ENCODE results near the gene C4orf50. TPM values are rescaled to one million over a fixed set of nuclear protein-coding genes. Genes with fewer than 3 reads are reported as not detected.
A peak's percentile ranks its signal among the peaks of the same experiment; 100 is the strongest.
"Not testable (repeated sequence)": the region's sequence is repeated elsewhere in the genome, so short reads cannot be mapped to it uniquely, and the experiment has no call there.

The C4orf50 gene
- total and polyA plus RNA-seq, 9 donors, result under 0.01 to 0.02 (median 0.01) TPM; not detected in 4

- peaks cover 11% of the 10 kb centered on the region for H3K4me1 ChIP-seq (ENCODE audit: control insufficient read depth, insufficient read depth, low read length)
- no peak overlapping the region for H3K27ac ChIP-seq (ENCODE audit: low read length)
- no peaks in the 10 kb centered on the region for H3K36me3 ChIP-seq (ENCODE audit: control insufficient read depth, insufficient read depth, low read length)
- no peak overlapping the region for H3K4me3 ChIP-seq (ENCODE audit: low read length)
- H3K27me3 ChIP-seq (ENCODE audit: control insufficient read depth, insufficient read depth, low read length), result peaks cover 19% of the 10 kb centered on the region
- no peak for DNase-seq
- no peaks in the 10 kb centered on the region for H3K9me3 ChIP-seq (replicated peaks; ENCODE audit: control insufficient read depth, low read depth, low read length)
- 72% methylated on average over 7 of the region's 13 CpGs for WGBS (ENCODE audit: insufficient coverage)
These were observed 65.0 kb downstream of the C4orf50 start for GRCh38 chr4:5952975-5953951.

DNA sequence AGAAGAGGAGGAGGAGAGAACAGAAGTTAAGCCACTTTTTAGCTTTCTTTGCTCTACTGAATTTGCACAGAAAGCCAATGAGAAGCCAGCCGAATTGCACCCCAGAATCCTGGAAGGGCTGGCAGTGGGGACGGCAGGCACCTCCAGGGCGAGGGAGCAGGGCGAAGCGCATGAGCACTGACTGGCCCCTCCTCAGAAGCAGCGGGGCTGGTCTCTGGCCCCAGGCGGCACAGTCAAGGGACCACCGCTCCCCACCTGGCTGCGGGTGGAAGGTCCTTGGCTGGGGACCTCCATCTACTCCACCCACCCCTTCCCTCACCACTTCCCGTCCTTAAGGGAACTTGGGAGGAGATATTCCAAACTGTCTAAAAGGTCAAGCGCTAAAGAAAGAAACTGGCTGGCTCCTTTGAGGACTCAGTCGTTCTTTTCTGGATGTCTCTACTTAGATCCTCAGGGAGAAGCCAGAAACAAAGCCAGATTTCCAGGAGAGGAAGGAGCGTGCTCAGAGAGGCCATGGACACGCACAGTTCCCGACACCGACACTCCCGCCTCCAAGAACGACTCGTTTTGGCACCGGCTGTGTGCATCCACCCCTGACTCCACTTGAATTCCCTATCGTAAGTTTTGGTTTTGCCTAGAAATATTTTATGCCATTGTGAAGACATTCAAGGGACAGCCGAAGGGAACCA lies 65.8 kb downstream of the C4orf50 start:
- Histone ChIP-seq H3K9me3 (replicated peaks; ENCODE audit: control insufficient read depth, low read depth, low read length) (no peaks in the 10 kb centered on the region), H3K27ac (ENCODE audit: low read length) (no peak overlapping the region), H3K4me3 (ENCODE audit: low read length) (no peak overlapping the region), H3K36me3 (ENCODE audit: control insufficient read depth, insufficient read depth, low read length) (no peaks in the 10 kb centered on the region), H3K4me1 (ENCODE audit: control insufficient read depth, insufficient read depth, low read length) (peaks cover 11% of the 10 kb centered on the region), H3K27me3 (ENCODE audit: control insufficient read depth, insufficient read depth, low read length) (peaks cover 16% of the 10 kb centered on the region)
- WGBS (ENCODE audit: insufficient coverage), result 64% methylated on average over 9 of the region's 22 CpGs
- DNase-seq, result peak; percentile 30

GRCh38 chr4:5946653-5947052 lies 71.6 kb downstream of the C4orf50 start:
- H3K9me3 ChIP-seq (replicated peaks; ENCODE audit: control insufficient read depth, low read depth, low read length); H3K27ac ChIP-seq (ENCODE audit: low read length); H3K27me3 ChIP-seq (ENCODE audit: control insufficient read depth, insufficient read depth, low read length); H3K36me3 ChIP-seq (ENCODE audit: control insufficient read depth, insufficient read depth, low read length); H3K4me1 ChIP-seq (ENCODE audit: control insufficient read depth, insufficient read depth, low read length); DNase-seq; H3K4me3 ChIP-seq (ENCODE audit: low read length): not testable (repeated sequence)
- WGBS (ENCODE audit: insufficient coverage), result 100% methylated on average over 2 of the region's 6 CpGs

DNA sequence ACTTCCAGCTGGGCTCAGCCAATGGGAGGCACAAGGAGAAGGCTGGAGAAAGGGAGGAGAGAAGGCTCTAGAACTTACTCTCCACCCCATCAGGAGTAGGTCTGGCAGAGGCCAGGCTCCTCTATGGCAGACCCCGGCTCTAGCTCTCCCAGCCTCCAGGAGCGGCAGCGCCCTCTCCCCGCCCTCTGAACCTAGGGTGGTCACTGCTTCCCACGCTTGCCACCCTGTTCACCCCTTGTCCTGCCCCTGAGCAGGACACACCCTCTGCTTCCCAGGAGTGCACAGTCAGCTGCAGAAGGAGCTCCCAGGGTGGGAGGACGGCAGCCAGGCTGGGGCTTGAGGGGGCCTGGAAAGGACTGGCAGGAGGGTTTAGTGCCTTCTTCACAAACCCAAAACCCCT lies 72.3 kb downstream of the C4orf50 start:
- Histone ChIP-seq H3K9me3 (replicated peaks; ENCODE audit: control insufficient read depth, low read depth, low read length) (peaks cover 5% of the 10 kb centered on the region), H3K36me3 (ENCODE audit: control insufficient read depth, insufficient read depth, low read length) (no peaks in the 10 kb centered on the region), H3K27me3 (ENCODE audit: control insufficient read depth, insufficient read depth, low read length) (peaks cover 9% of the 10 kb centered on the region), H3K27ac (ENCODE audit: low read length) (no peak overlapping the region), H3K4me3 (ENCODE audit: low read length) (no peak overlapping the region), H3K4me1 (ENCODE audit: control insufficient read depth, insufficient read depth, low read length) (peaks cover 2% of the 10 kb centered on the region)
- WGBS (ENCODE audit: insufficient coverage), result 100% methylated on average over 4 of the region's 6 CpGs
- DNase-seq, result no peak

DNA sequence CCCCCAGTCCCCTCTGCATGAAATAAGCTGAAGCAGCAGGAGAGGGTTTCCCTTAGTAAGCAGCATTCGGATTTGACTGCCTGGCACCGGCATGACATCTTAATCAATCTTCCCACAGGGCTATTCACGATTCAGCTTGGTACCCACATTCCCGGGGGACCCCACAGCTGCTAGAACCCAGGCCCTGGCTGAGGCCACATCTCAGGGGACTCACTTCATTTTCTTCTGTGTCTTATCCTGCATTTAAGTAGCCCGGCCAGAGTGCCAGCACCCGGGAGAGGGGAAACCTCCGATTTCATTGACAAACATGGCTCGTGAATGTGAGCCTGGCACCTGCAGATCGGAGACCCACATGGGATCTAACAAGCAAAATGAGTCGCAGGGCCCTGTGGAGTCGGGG lies 73.1 kb downstream of the C4orf50 start:
- Histone ChIP-seq H3K27me3 (ENCODE audit: control insufficient read depth, insufficient read depth, low read length) (peaks cover 8% of the 10 kb centered on the region), H3K4me1 (ENCODE audit: control insufficient read depth, insufficient read depth, low read length) (peaks cover 2% of the 10 kb centered on the region), H3K4me3 (ENCODE audit: low read length) (no peak overlapping the region), H3K36me3 (ENCODE audit: control insufficient read depth, insufficient read depth, low read length) (no peaks in the 10 kb centered on the region), H3K27ac (ENCODE audit: low read length) (no peak overlapping the region), H3K9me3 (replicated peaks; ENCODE audit: control insufficient read depth, low read depth, low read length) (peaks cover 10% of the 10 kb centered on the region)
- DNase-seq, result no peak
- WGBS (ENCODE audit: insufficient coverage), result 83% methylated on average over 7 of the region's 11 CpGs

DNA sequence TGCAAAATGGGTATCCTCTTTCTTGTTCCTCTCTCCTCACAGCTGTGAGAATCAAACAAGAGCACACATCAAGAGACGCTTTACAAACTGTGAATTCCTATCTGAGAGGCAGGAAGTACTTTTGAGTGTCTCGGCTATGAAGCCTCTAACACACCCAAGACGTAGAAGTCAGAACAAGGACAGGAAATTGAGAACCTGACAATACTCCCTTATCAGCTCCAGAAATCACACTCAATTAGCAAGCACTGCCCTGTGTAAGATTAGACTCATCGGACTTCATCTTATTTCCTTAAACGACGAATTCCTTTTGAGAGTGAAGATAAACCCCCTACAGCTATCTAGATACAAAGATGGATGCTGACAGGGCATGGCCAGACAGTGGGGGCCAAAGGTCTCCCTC lies 74.7 kb downstream of the C4orf50 start:
- WGBS (ENCODE audit: insufficient coverage), result 20% methylated on average over 1 of the region's 6 CpGs
- peaks cover 10% of the 10 kb centered on the region for H3K9me3 ChIP-seq (replicated peaks; ENCODE audit: control insufficient read depth, low read depth, low read length)
- peaks cover 8% of the 10 kb centered on the region for H3K27me3 ChIP-seq (ENCODE audit: control insufficient read depth, insufficient read depth, low read length)
- H3K4me3 ChIP-seq (ENCODE audit: low read length), result no peak overlapping the region
- H3K4me1 ChIP-seq (ENCODE audit: control insufficient read depth, insufficient read depth, low read length), result peaks cover 2% of the 10 kb centered on the region
- no peak for DNase-seq
- H3K27ac ChIP-seq (ENCODE audit: low read length), result no peak overlapping the region
- H3K36me3 ChIP-seq (ENCODE audit: control insufficient read depth, insufficient read depth, low read length), result no peaks in the 10 kb centered on the region

GRCh38 chr4:5942947-5943346 lies 75.3 kb downstream of the C4orf50 start:
- 19% methylated on average over 8 of the region's 9 CpGs for WGBS (ENCODE audit: insufficient coverage)
- Histone ChIP-seq H3K4me3 (ENCODE audit: low read length) (no peak overlapping the region), H3K9me3 (replicated peaks; ENCODE audit: control insufficient read depth, low read depth, low read length) (peaks cover 10% of the 10 kb centered on the region), H3K27me3 (ENCODE audit: control insufficient read depth, insufficient read depth, low read length) (peaks cover 8% of the 10 kb centered on the region), H3K27ac (ENCODE audit: low read length) (no peak overlapping the region), H3K4me1 (ENCODE audit: control insufficient read depth, insufficient read depth, low read length) (peaks cover 2% of the 10 kb centered on the region), H3K36me3 (ENCODE audit: control insufficient read depth, insufficient read depth, low read length) (no peaks in the 10 kb centered on the region)
- peak; percentile 38 for DNase-seq

GRCh38 chr4:5941601-5942000 lies 76.6 kb downstream of the C4orf50 start:
- DNase-seq, result no peak
- H3K4me3 ChIP-seq (ENCODE audit: low read length), result no peak overlapping the region
- 80% methylated on average over 2 of the region's 6 CpGs for WGBS (ENCODE audit: insufficient coverage)
- peaks cover 5% of the 10 kb centered on the region for H3K27me3 ChIP-seq (ENCODE audit: control insufficient read depth, insufficient read depth, low read length)
- peaks cover 8% of the 10 kb centered on the region for H3K9me3 ChIP-seq (replicated peaks; ENCODE audit: control insufficient read depth, low read depth, low read length)
- no peaks in the 10 kb centered on the region for H3K36me3 ChIP-seq (ENCODE audit: control insufficient read depth, insufficient read depth, low read length)
- no peak overlapping the region for H3K27ac ChIP-seq (ENCODE audit: low read length)
- peaks cover 2% of the 10 kb centered on the region for H3K4me1 ChIP-seq (ENCODE audit: control insufficient read depth, insufficient read depth, low read length)

DNA sequence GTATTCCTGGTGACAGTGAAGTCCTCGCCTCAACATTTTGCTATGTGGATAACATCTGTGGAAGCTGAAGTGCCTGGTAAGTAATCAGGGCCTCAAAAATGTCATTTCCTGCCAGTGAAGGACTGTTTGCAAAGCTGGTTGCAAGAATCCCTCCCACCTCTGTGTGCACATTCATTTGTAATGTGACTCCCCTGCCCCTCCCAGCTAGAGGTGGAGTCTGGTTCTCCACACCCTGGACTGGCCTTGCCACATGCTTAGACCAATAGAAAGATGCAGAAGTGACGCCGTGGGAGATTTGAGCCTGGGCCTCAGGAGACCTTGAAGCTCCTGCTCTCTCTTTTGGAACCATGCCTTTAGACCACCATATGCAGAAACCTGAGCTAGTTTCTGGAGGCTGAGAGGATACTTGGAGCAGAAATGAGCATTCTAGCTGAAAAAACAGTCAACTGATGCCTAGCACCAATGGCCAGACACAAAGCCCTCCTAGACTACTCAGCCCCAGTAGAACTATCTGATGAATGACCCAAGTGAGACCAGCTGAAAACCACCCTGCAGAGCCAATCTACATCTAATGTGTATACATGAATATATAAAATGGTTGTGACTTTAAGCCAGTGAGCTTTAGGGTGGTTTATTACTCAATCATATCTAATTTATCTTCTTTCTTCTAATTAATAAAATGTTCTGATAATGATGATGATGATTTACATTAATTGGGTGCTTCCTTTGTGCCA lies 77.6 kb downstream of the C4orf50 start:
- H3K36me3 ChIP-seq (ENCODE audit: control insufficient read depth, insufficient read depth, low read length), result no peaks in the 10 kb centered on the region
- H3K9me3 ChIP-seq (replicated peaks; ENCODE audit: control insufficient read depth, low read depth, low read length), result peaks cover 6% of the 10 kb centered on the region
- no peak overlapping the region for H3K27ac ChIP-seq (ENCODE audit: low read length)
- no peak for DNase-seq
- peaks cover 2% of the 10 kb centered on the region for H3K4me1 ChIP-seq (ENCODE audit: control insufficient read depth, insufficient read depth, low read length)
- WGBS (ENCODE audit: insufficient coverage), result no CpG with 5 or more reads among the region's 3 CpGs
- H3K27me3 ChIP-seq (ENCODE audit: control insufficient read depth, insufficient read depth, low read length), result peaks cover 5% of the 10 kb centered on the region
- no peak overlapping the region for H3K4me3 ChIP-seq (ENCODE audit: low read length)
